Osteoblast (primary cell): Measurements from ENCODE around the gene GNLY. TPM values are rescaled to one million over a fixed set of nuclear protein-coding genes. Genes with fewer than 3 reads are reported as not detected.

Experiments used
- DNase-seq: peaks from one replicate; pipeline ENCODE4 v3.0.0; 2011; ENCODE audit warnings: low spot score, mixed read lengths; ENCODE audit not compliant: insufficient read length; ENCODE audit errors: missing footprints
- H2AFZ ChIP-seq: 2 replicates; pipeline ENCODE4 v1.6.0; 2011; ENCODE audit warnings: mild to moderate bottlenecking, low read length
- H3K27ac ChIP-seq: 2 replicates; pipeline ENCODE4 v1.5.1; 2011; ENCODE audit warnings: mild to moderate bottlenecking, low read depth, low read length, moderate library complexity
- H3K27me3 ChIP-seq: 2 replicates; pipeline ENCODE4 v1.6.0; 2012; ENCODE audit warnings: mild to moderate bottlenecking, control low read depth, inconsistent platforms, low read length, moderate library complexity; ENCODE audit not compliant: insufficient read depth
- H3K36me3 ChIP-seq: 2 replicates; pipeline ENCODE4 v1.5.1; 2011; ENCODE audit warnings: mild to moderate bottlenecking, low read length, control low read depth, moderate library complexity; ENCODE audit not compliant: insufficient read depth
- H3K4me1 ChIP-seq: 2 replicates; pipeline ENCODE4 v1.5.1; 2011; ENCODE audit warnings: mild to moderate bottlenecking, low read length, control low read depth, moderate library complexity; ENCODE audit not compliant: insufficient read depth
- H3K4me2 ChIP-seq: 2 replicates; pipeline ENCODE4 v1.6.0; 2011; ENCODE audit warnings: mild to moderate bottlenecking, low read length; ENCODE audit not compliant: insufficient read depth
- H3K4me3 ChIP-seq: fragments of 200-600 bp; sonication (generic); 3 replicates; pipeline ENCODE4 v1.5.1; 2012; ENCODE audit warnings: mild to moderate bottlenecking, low read length, inconsistent platforms; ENCODE audit not compliant: insufficient read depth
- H3K79me2 ChIP-seq: 2 replicates; pipeline ENCODE4 v1.6.0; 2012; ENCODE audit warnings: mild to moderate bottlenecking, low read length, control low read depth, inconsistent platforms; ENCODE audit not compliant: insufficient read depth
- H3K9me3 ChIP-seq: 2 replicates; pipeline ENCODE4 v1.5.1; 2011; ENCODE audit warnings: low read depth, low read length, control low read depth
- H4K20me1 ChIP-seq: 2 replicates; pipeline ENCODE4 v1.6.0; 2012; ENCODE audit warnings: mild to moderate bottlenecking, low read length, control low read depth; ENCODE audit not compliant: insufficient read depth
- total RNA-seq: library from RNA; depleted of rRNA; stranded (reverse); fragments of >200 nt; gene quantifications from 2 replicates; pipeline ENCODE4 v1.2.3, GENCODE V29; 2012
- TF ChIP-seq, protein P1 (sequence below): IDR thresholded peaks from 2 replicates; pipeline ENCODE4 v1.5.1; 2011; ENCODE audit warnings: mild to moderate bottlenecking, low read depth, low read length, moderate library complexity; ENCODE audit errors: extremely low read depth

Gene GNLY
- total RNA-seq, 1 donor, result not detected

GRCh38 chr2:85703329-85703728, 9.2 kb downstream of the GNLY start:
- no peaks in the 10 kb centered on the region for H3K36me3 ChIP-seq
- TF ChIP-seq, protein P1, sequence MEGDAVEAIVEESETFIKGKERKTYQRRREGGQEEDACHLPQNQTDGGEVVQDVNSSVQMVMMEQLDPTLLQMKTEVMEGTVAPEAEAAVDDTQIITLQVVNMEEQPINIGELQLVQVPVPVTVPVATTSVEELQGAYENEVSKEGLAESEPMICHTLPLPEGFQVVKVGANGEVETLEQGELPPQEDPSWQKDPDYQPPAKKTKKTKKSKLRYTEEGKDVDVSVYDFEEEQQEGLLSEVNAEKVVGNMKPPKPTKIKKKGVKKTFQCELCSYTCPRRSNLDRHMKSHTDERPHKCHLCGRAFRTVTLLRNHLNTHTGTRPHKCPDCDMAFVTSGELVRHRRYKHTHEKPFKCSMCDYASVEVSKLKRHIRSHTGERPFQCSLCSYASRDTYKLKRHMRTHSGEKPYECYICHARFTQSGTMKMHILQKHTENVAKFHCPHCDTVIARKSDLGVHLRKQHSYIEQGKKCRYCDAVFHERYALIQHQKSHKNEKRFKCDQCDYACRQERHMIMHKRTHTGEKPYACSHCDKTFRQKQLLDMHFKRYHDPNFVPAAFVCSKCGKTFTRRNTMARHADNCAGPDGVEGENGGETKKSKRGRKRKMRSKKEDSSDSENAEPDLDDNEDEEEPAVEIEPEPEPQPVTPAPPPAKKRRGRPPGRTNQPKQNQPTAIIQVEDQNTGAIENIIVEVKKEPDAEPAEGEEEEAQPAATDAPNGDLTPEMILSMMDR, result no peak
- no peak overlapping the region for H3K27ac ChIP-seq
- no peaks in the 10 kb centered on the region for H3K79me2 ChIP-seq
- no peak for DNase-seq
- no peak overlapping the region for H2AFZ ChIP-seq
- no peaks in the 10 kb centered on the region for H4K20me1 ChIP-seq
- H3K4me2 ChIP-seq, result no peak overlapping the region
- H3K9me3 ChIP-seq, result no peaks in the 10 kb centered on the region
- H3K4me3 ChIP-seq, result no peak overlapping the region
- H3K4me1 ChIP-seq, result peaks cover 31% of the 10 kb centered on the region
- H3K27me3 ChIP-seq, result no peaks in the 10 kb centered on the region

DNA sequence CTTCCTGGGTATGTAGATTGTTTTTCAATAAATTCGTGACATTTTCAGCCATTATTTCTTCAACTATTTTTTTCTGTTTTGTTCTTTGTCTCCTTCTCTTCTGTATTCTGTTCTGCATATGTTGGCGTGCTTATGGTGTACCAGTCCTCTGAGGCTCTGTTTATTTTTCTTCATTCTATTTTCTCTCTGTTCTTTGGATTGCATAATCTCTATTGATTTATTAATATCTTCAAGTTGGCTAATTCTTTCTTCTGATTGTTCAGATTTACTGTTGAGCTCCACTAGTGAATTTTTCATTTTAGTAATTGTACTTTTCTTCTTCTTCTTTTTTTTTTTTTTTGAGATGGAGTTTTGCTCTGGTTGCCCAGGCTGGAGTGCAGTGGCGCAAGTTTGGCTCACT, 9.9 kb downstream of the GNLY start:
- Histone ChIP-seq H3K27me3 (no peaks in the 10 kb centered on the region), H3K79me2 (no peaks in the 10 kb centered on the region), H3K27ac (no peak overlapping the region), H4K20me1 (no peaks in the 10 kb centered on the region), H3K4me1 (peaks cover 31% of the 10 kb centered on the region), H3K4me3 (no peak overlapping the region), H2AFZ (no peak overlapping the region), H3K9me3 (no peaks in the 10 kb centered on the region), H3K4me2 (no peak overlapping the region), H3K36me3 (no peaks in the 10 kb centered on the region)
- no peak for DNase-seq
- TF ChIP-seq, protein P1, result no peak

GRCh38 chr2:85704800-85705679, 10.9 kb downstream of the GNLY start:
- Histone ChIP-seq H4K20me1 (no peaks in the 10 kb centered on the region), H3K4me2 (peak overlapping the region; percentile 1), H3K4me1 (peaks cover 31% of the 10 kb centered on the region), H2AFZ (no peak overlapping the region), H3K27ac (peak overlapping the region; percentile 20), H3K4me3 (no peak overlapping the region), H3K79me2 (no peaks in the 10 kb centered on the region), H3K9me3 (no peaks in the 10 kb centered on the region), H3K27me3 (no peaks in the 10 kb centered on the region), H3K36me3 (no peaks in the 10 kb centered on the region)
- DNase-seq, result no peak
- TF ChIP-seq, protein P1, result no peak

- no peaks in the 10 kb centered on the region for H3K27me3 ChIP-seq
- H3K4me3 ChIP-seq, result no peak overlapping the region
- no peaks in the 10 kb centered on the region for H4K20me1 ChIP-seq
- H2AFZ ChIP-seq, result no peak overlapping the region
- DNase-seq, result peak; percentile 91
- TF ChIP-seq, protein P1, result no peak
- H3K4me2 ChIP-seq, result peak overlapping the region; percentile 1
- no peak overlapping the region for H3K27ac ChIP-seq
- H3K79me2 ChIP-seq, result no peaks in the 10 kb centered on the region
- H3K36me3 ChIP-seq, result no peaks in the 10 kb centered on the region
- peaks cover 31% of the 10 kb centered on the region for H3K4me1 ChIP-seq
- H3K9me3 ChIP-seq, result no peaks in the 10 kb centered on the region
Measured at GRCh38 chr2:85705680-85706039, 11.5 kb downstream of the GNLY start.
